GM19395 (cell line): ENCODE measurements around the gene NYNRIN.
"Not testable (repeated sequence)": the region's sequence is repeated elsewhere in the genome, so short reads cannot be mapped to it uniquely, and the experiment has no call there.

Source experiments
- ATAC-seq: cut with Tn5 transposase; IDR thresholded peaks from one replicate; pipeline ENCODE4 v1.9.1; 2021; ENCODE audit warnings: mild to moderate bottlenecking, moderate library complexity; ENCODE audit not compliant: unreplicated experiment

NYNRIN gene

GRCh38 chr14:24442240-24443052 is 43.6 kb downstream of the NYNRIN start, which contains the start of gene SDR39U1:
Gene SDR39U1, minus strand, starts transcription at chr14:24442776. Its CDS starts 7 bp downstream, at chr14:24442769.
- peak; percentile 92 for ATAC-seq

GRCh38 chr14:24443053-24443665 is 44.4 kb downstream of the NYNRIN start:
- no peak for ATAC-seq

GRCh38 chr14:24450828-24451227 is 52.0 kb downstream of the NYNRIN start:
- ATAC-seq = not testable (repeated sequence)

GRCh38 chr14:24456980-24457379 is 58.2 kb downstream of the NYNRIN start:
- ATAC-seq = no peak

GRCh38 chr14:24458736-24459135 is 59.9 kb downstream of the NYNRIN start:
- no peak for ATAC-seq

- no peak for ATAC-seq
These were observed 60.5 kb downstream of the NYNRIN start for GRCh38 chr14:24459331-24459730.

GRCh38 chr14:24461336-24461735 is 62.5 kb downstream of the NYNRIN start:
- no peak for ATAC-seq

- ATAC-seq = no peak
These were observed 64.4 kb downstream of the NYNRIN start for GRCh38 chr14:24463017-24463883.

- no peak for ATAC-seq
These were observed 65.3 kb downstream of the NYNRIN start for GRCh38 chr14:24463884-24464785.

GRCh38 chr14:24465368-24465767 is 66.6 kb downstream of the NYNRIN start:
- no peak for ATAC-seq

GRCh38 chr14:24465805-24466204 is 67.0 kb downstream of the NYNRIN start:
- no peak for ATAC-seq
